ENCODE measurements around the gene ATXN10.
A peak's percentile ranks its signal among the peaks of the same experiment; 100 is the strongest.
"Not testable (repeated sequence)": the region's sequence is repeated elsewhere in the genome, so short reads cannot be mapped to it uniquely, and the experiment has no call there.

ATXN10 gene

DNA sequence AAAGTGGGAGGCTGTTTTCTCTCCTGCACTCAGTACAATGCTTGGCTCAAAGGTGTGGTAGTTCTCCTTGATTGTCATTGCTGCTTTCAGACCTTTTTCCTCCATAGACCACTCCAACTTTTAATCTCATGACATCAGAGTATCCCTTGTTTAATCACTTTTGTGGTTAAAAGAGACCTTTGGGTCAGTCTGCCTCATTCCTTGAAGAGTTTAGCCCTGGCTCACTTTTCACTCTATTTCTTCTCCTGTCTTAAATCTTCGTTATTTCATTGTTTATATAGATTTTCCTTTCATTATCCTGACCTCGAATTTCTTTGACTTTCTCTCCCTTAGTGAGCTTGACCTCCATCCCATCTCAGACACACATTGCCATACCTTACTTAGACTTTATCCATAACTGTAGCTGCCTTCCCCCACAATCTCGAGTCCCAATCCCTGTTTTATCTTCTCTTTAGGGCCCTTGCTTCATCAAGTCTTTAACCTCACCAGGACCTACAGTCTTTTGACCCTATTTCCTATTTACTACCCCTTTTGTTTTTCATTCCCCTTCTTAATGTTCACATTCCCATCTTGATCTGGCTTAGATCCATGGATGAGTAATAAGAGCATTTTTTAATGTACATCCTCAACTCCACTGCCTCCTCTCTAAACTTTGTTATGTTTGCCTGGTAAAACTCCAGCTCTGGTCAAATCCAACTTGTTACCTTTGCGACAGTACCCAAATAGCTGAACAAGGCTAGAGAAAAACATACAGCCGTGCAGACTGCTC is 9.5 kb downstream of the ATXN10 start:
- peak; percentile 56 for DNase-seq (ENCODE audit: low read depth)
- TF ChIP-seq, protein P1, sequence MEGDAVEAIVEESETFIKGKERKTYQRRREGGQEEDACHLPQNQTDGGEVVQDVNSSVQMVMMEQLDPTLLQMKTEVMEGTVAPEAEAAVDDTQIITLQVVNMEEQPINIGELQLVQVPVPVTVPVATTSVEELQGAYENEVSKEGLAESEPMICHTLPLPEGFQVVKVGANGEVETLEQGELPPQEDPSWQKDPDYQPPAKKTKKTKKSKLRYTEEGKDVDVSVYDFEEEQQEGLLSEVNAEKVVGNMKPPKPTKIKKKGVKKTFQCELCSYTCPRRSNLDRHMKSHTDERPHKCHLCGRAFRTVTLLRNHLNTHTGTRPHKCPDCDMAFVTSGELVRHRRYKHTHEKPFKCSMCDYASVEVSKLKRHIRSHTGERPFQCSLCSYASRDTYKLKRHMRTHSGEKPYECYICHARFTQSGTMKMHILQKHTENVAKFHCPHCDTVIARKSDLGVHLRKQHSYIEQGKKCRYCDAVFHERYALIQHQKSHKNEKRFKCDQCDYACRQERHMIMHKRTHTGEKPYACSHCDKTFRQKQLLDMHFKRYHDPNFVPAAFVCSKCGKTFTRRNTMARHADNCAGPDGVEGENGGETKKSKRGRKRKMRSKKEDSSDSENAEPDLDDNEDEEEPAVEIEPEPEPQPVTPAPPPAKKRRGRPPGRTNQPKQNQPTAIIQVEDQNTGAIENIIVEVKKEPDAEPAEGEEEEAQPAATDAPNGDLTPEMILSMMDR (conservative IDR thresholded peaks at IDR 0.05; ENCODE audit: low read length), result no peak
- no peak overlapping the region for H3K4me3 ChIP-seq (ENCODE audit: low read length)

DNA sequence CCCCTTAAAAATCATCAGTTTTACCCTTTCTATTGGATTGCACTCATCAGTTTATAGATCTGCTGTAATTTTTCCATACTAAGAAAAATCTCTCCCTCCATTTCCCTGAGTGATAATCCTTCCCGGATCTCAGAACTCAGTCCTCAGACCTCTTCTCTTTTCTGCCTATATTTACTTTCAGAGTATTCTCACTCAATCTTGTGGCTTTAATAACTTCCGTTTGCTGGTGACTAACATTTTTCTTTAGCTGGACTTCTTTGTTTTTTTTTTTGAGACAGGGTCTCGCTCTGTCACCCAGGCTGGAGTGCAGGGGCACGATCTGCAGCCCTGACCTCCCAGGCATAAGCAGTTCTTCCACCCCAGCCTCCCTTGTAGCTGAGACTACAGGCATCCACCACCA is 10.4 kb downstream of the ATXN10 start:
- no peak overlapping the region for H3K4me3 ChIP-seq (ENCODE audit: low read length)
- no peak for DNase-seq (ENCODE audit: low read depth)
- TF ChIP-seq, protein P1 (conservative IDR thresholded peaks at IDR 0.05; ENCODE audit: low read length), result no peak

DNA sequence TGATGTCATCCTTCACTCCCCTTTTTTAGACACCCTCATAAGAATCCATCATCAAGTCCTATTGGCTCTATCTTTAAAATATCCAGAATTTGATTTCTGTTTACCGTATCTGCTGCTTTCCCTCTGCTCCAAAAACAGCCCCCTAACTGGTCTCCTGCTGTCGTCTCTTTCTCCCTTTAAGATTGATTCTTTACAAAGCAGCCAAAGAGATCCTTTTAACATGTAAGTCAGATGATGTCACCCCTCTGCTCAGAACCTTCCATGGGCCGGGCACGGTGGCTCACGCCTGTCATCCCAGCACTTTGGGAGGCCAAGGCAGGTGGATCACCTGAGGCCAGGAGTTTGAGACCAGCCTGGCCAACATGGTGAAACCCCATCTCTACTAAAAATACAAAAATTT is 11.1 kb downstream of the ATXN10 start:
- DNase-seq (ENCODE audit: low read depth); H3K4me3 ChIP-seq (ENCODE audit: low read length): not testable (repeated sequence)

DNA sequence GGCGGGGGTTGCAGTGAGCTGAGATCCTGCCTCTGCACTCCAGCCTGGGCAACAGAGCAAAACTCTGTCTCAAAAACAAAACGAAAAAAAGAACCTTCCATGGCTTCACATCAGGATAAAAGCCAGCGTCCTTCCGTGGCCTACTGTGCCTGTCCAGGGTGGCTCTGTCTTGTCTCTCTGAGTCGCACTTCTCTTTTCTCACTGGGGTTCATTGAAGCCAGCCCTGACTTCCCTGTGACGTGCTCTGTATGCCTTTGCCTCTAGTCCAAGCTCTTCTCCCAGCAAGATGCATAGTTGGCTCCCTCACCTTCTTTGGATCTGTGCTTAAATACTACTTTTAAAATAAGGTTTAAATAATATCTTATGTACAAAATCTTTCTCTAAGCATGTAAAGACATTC is 11.6 kb downstream of the ATXN10 start:
- no peak overlapping the region for H3K4me3 ChIP-seq (ENCODE audit: low read length)
- TF ChIP-seq, protein P1 (conservative IDR thresholded peaks at IDR 0.05; ENCODE audit: low read length), result no peak
- no peak for DNase-seq (ENCODE audit: low read depth)

DNA sequence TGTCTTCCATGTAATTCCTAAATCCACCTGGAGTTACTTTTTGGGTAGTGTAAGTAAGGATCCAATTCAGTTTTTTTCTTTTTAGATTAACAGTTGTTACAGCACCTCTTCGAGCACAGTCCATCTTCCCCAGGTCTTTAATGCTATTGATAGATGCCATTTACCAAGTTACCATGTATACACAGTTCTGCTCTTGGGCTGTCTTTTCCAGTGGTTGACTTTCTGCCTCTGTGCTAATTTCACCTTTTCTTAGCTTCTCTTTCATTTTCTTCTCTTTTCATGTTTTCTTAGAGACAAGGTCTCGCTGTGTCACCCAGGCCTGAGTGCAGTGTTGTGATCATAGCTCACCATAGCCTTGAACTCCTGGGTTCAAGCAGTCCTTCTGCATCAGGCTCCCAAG is 12.0 kb downstream of the ATXN10 start:
- no peak overlapping the region for H3K4me3 ChIP-seq (ENCODE audit: low read length)
- TF ChIP-seq, protein P1 (conservative IDR thresholded peaks at IDR 0.05; ENCODE audit: low read length), result no peak
- DNase-seq (ENCODE audit: low read depth), result no peak

DNA sequence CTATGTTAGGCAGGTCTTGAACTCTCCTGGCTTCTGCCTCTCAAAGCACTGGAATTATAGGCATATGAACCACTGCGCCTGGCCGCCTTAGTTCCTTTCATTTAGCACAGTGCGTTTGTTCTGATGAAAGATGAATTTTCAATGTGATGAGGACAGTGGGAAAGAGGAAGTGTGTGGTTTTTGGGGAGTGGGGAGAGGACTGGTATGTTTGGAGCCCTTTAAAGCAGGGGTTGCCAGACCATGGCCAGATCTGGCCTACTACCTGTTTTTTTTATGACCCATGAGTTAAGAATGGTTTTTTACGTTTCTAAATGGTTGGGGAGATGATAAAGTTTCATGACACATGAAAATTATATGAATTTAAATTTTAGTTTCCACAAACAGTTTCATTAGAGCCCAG is 12.5 kb downstream of the ATXN10 start:
- DNase-seq (ENCODE audit: low read depth), result no peak
- H3K4me3 ChIP-seq (ENCODE audit: low read length), result no peak overlapping the region
- TF ChIP-seq, protein P1 (conservative IDR thresholded peaks at IDR 0.05; ENCODE audit: low read length), result no peak

DNA sequence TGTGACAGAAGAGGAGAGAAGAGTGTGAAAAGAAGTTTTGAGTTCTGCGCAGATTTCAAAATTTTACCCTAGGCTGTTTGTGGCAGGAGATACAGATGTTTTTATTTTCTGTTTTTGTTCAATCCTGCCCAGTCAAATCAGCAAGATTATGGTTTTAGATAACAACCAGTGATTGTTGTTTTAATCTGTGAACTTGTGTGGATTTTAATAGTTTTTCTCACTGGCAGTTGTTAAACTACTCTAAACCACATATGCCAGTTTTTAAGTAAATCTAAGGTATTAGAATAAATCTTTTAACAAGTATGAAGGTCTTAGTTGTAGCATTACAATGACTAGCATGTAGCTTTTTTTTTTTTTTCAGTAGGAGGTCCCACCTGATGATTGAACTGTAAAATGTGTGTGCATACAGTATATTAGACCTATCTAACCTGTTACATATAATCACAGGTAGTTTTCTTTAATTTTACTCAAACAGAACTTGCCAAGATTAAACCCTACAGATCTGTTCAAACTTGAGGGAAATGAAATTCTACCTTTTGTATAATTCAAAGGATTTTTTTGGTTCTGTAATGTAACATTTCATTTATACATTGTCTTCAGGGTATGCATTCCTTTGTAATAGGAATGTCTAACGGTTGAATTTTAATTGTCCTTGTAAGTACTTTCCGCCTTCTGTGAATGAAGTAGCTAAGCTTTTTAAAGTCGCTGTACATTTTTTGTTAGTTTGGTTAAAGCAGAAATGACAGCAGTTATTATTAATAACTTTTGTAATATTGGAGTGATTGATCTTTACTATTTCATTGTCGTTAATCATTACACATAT is 13.3 kb downstream of the ATXN10 start:
- no peak for DNase-seq (ENCODE audit: low read depth)
- no peak overlapping the region for H3K4me3 ChIP-seq (ENCODE audit: low read length)
- TF ChIP-seq, protein P1 (conservative IDR thresholded peaks at IDR 0.05; ENCODE audit: low read length), result no peak

All from AG10803 (cell line).